HG03439 (cell line): ENCODE measurements around the gene REPIN1.

ENCODE experiments used
- ATAC-seq: cut with Tn5 transposase; IDR thresholded peaks from one replicate; pipeline ENCODE4 v1.9.1; 2021; ENCODE audit warnings: mild to moderate bottlenecking, moderate library complexity; ENCODE audit not compliant: unreplicated experiment

The REPIN1 gene

DNA sequence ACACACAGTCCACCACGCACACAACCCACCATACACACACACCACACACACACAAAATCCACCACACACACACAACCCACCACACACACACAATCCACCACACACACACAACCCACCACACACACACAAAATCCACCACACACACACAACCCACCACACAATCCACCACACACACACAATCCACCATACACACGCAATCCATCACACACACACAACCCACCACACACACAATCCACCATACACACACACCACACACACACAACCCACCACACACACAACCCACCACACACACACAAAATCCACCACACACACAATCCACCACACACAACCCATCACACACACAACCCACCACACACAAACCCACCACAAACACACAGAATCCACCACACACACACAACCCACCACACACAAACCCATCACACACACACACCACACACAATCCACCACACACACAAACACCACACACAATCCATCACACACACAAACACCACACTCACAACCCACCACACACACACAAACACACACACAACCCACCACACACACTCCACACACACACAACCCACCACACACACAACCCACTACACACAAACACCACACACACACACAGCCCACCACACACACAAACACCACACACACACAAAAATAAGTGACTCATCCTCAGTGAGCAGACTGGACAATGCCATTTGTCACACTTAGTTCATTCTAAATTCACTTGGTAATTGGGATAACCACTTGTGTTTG, 8.8 kb upstream of the REPIN1 start:
- no peak for ATAC-seq

DNA sequence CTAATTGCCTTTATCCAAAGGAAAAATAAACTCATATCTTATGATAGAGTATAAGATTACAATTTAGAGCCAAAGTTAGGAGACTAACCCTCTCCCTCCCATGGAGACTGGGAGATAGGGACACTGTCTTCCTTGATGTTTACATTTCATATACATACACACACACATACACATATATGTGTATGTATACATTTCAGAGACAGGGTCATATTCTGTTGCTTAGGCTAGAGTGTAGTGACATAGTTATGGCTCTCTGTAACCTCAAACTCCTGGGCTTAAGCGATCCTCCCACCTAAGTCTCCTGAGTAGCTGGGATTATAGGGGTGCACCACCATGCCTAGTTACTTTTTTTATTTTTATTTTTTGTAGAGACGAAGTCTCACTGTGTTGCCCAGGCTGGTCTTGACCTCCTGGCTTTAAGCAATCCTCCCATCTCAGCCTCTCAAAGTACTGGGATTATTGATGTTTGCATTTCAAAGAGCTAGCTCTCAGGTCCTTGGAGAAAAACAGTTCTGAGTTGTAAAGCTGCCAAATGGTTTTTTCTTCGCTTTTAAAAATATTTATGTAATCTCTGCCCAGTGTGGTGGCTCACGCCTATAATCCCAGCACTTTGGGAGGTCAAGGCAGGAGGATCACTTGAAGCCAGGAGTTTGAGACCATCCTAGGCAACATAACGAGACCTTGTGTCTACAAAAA, 8.1 kb upstream of the REPIN1 start:
- no peak for ATAC-seq

DNA sequence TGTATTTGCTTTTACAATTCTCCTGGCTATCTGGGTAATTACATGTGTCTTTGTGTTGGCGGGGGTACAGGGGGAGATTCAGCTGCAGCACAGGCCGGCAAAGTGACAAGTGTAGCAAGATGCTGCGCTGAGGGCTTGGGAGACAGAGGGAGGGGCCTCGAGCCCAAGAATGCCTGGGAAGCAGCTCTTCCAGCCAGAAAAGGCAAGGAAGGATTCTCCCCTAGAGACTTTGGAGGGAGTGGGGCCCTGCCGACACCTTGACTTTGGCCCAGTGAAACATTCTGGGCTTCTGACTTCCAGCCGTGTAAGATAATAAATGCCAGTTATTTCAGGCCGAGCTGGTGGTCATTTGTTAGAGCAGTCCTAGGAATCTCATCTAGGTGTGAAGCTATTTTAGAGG, 7.2 kb upstream of the REPIN1 start:
- ATAC-seq, result no peak

DNA sequence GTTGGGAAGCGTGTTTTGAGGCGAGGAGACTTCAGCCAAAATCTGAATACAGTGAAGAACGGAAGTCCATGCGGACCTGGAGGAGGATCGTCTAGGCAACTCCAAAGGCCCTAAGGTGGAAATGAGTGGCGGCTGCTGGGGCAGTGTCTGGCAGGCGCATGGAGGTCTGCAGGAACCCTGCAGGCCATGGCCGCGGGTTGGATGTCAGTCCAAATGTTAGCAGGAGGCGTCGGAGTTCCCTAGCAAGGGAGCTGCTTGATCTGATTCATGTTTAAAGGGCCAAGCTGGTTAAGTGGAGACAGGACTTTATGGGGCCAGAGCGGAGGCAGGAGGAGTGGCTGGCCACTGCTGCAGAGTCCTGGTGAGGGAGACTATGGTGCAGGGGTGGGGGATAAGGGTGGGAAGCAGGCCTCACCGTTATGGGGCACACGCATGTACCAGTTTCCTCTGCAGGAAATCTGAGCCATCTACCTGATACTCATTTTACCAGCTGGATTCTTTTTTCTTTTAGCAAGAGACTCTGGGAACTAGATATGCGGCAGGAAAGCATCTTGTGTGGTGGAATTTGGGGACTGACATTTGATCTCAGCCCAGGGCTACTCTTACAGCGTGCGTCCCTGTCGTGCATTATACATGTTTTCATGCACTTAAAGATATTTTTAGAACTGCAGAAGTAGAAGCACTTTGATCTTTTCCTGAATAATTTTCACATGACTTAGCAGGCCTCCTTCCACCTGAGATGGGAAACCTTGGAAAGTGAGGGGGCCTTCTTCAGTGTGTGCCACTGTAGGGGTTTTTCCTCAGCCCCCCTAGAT, 6.6 kb upstream of the REPIN1 start:
- ATAC-seq, result no peak

DNA sequence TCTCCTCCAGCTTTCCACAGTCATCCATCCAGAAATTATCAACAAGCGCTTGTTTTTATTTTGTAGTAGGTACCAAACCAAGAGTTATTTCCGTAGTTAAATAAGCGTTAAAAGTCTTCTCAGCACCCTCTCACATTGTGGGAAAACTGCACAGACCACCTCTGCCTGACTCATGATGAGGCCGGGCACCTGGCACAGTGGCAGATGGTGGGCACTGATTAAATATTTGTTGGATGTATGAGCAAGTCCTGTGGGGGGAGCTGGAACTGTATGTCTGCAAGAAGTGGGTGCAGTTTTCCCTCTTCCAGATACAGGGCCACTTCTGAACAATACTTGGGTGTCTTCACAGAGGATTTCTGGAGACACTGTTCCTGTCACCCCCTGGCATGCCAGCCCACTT, 5.3 kb upstream of the REPIN1 start:
- no peak for ATAC-seq

DNA sequence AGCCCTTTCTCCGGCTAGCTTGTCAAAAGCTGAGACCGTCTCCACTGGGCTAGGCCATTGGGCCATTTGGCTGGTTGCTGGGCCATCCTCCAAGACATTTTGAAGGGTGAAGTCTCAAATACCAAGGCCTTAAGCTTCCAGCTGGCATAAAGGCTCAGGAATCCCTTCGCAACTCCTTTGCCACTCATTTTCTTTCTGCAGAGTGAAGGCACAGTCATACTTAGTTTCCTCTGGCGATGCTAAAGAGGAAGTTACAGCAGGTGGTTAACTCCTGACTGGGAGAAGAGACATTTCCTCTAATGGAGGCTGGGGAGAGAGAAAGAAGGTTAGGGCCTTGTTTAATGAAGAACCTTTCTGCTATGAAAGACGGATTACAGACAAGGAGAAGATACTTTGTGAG, 4.8 kb upstream of the REPIN1 start:
- no peak for ATAC-seq

DNA sequence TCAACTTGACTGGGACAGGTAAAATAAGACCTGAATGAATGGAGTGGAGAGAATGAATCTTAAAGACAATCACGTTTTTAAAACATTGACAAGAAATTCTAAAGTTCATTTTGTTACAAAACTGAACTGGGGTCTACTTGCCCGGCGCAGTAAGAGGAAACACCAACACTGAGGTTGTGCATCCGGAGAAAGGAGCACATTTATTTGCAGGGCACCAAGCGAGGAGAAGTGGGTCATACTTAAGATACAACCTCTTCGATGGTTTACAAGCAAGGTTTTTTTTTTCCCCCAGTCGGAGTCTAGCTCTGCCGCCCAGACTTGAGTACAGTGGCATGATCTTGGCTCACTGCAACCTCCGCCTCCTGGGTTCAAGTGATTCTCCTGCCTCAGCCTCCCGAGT, 3.4 kb upstream of the REPIN1 start:
- no peak for ATAC-seq

DNA sequence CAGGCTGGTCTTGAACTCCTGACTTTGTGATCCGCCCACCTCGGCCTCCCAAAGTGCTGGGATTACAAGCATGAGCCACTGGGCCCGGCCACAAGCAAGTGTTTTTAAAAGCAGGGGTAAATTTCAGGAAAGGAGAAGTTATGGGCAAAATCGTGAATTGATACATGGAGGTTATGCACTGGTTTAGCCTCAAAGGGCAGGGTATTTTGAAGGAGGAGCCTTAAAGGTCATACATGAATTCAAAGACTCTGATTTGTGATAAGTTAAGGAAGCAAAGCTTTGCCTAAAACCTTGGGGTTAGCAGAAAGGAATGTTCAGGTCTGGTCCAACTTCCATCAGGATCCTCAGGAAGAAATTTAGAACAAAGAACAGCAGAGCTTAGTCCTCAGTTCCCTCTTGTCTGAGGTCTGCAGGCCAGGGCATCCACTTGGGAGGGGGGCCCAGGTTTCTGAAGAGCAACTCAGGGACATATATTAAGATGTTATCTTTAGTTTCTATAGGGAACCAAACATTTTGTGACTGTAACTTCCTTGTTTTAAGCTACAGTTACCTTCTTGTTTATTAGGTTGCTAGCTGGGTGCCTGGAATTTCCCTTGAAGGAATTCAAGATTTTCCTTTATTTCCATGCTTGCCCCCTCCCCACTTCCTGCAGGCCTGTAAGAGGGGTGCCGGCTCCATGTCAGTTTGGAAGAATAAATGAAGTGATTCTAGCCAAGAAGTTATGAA, 2.8 kb upstream of the REPIN1 start:
- no peak for ATAC-seq

DNA sequence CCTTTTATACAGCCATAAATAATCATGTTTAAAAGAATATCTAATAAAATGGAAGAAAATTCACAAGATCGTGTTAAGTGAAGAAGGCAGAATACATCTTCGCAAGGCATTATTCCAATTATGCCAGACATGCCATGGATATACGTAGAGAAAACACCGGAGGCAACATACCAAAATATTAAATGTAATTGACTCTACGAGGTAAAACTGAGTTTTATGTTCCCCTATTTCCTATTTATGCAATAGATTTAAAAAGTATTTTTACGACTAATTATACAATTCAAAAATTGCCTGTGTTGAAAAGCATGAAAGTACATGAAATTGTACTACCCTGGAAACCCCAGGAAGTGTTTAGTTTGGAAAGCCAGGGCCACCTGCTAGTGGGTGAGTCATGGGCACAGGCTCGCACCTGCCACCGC, 936 bp upstream of the REPIN1 start:
- ATAC-seq, result no peak

DNA sequence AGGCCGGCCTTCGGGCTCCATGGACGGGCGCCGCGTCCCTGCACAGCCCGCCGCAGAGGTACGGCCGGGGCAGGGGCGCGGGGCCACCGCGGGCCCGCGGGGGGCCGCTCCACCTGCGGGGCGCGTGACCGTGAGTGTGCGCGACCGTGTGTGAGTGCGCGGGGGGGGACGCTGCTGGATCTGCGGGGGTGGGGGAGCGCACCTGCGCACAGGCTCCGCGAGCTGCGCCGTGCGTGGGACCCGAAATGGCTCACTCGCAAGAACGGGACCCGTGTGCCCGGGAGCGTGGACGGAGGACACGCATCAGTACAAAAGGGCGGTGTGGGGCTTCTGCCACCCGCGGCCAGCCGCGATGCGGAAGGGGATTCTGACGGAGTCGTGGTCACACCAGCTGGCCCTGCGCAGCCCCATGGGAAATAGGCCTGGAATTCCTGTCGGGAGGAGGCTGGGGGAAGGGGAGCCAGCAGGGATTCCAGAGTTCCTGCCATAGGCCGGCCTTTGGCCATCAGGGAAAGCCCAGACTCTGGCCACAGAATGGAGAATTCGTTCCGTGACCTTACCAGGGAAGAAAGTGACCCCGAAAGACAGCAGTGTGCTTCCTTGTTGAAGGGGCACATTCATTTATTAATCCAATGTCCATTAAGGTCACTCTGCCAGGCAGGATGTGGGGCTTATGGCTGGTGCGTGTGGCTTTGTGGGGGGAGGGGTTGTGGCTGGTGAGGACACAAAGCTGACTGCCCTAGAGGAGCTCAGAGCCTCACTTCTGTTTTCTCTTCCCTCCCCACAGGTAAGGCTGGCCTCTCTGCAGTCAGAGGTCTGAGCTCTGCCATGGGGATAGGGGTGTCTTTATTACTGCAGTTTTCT, 494 bp downstream of the REPIN1 start:
- ATAC-seq, result peak; percentile 21

DNA sequence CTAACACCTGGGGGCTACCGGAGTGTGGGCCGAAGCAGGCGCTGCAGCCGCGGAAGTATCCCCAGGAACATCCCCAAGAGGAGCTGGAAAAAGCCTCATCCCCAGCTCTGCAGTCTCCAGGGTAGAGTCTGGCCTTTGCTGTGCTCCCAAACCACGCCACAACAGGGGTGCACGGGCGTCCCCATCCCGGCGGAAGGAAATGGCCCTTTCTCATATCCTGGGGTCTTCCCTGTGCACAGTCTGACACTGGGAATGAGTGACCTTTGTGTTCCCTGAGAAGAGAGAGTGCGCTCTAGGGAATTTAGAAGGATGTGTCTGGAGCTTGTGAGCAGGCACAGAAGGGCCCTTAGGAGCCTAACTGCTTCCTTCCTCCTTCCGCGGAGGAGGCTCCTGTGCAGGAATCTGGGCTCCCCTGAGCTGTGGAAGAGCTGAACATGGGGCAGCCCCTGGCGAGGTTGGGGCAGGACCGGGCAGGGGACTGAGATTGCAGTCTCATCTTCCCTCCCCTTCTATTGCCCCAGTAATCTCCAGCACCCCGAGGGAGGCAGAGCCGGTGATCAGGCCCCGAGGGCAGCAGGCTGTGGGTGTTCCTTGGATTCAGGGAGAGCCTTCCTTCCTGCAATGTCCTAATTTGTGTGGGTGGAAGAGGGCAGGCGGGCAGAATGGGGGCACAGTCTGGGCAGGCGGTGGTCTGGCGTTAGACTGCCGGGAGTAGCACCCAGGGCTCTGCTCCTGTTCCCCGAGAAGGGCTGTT, 1.3 kb downstream of the REPIN1 start:
- no peak for ATAC-seq

DNA sequence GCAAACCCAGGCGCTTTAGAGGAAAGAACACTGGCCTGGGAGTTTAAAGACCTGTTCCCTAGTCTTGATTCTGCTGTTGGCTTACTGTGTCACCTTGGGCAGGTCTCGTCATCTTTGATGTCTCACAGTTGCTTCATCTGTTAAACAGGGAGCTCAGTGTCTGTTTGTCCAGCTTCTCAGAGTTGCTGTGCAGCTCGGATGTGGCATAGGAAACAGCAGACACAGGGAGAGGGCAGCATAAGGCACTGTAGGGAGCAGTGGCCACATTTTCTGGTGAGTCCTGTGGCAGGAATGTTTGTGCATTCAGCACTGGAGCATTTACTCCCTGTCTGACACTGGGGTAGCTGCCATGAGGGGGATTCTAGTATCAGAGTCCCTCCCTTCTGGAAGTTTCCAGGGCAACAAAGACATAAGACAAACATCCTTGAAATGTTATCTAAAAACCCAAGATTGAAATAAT, 2.0 kb downstream of the REPIN1 start:
- ATAC-seq, result no peak

DNA sequence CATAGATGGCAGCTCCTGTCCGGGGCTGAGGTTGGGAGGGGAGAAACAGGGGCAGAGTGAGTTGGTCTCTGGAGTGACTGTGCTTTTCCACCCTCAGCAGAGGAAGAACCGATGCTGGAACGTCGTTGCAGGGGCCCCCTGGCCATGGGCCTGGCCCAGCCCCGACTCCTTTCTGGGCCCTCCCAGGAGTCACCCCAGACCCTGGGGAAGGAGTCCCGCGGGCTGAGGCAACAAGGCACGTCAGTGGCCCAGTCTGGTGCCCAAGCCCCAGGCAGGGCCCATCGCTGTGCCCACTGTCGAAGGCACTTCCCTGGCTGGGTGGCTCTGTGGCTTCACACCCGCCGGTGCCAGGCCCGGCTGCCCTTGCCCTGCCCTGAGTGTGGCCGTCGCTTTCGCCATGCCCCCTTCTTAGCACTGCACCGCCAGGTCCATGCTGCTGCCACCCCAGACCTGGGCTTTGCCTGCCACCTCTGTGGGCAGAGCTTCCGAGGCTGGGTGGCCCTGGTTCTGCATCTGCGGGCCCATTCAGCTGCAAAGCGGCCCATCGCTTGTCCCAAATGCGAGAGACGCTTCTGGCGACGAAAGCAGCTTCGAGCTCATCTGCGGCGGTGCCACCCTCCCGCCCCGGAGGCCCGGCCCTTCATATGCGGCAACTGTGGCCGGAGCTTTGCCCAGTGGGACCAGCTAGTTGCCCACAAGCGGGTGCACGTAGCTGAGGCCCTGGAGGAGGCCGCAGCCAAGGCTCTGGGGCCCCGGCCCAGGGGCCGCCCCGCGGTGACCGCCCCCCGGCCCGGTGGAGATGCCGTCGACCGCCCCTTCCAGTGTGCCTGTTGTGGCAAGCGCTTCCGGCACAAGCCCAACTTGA, 2.7 kb downstream of the REPIN1 start:
- no peak for ATAC-seq

DNA sequence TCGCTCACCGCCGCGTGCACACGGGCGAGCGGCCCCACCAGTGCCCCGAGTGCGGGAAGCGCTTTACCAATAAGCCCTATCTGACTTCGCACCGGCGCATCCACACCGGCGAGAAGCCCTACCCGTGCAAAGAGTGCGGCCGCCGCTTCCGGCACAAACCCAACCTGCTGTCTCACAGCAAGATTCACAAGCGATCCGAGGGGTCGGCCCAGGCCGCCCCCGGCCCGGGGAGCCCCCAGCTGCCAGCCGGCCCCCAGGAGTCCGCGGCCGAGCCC, 3.3 kb downstream of the REPIN1 start:
- ATAC-seq, result no peak

DNA sequence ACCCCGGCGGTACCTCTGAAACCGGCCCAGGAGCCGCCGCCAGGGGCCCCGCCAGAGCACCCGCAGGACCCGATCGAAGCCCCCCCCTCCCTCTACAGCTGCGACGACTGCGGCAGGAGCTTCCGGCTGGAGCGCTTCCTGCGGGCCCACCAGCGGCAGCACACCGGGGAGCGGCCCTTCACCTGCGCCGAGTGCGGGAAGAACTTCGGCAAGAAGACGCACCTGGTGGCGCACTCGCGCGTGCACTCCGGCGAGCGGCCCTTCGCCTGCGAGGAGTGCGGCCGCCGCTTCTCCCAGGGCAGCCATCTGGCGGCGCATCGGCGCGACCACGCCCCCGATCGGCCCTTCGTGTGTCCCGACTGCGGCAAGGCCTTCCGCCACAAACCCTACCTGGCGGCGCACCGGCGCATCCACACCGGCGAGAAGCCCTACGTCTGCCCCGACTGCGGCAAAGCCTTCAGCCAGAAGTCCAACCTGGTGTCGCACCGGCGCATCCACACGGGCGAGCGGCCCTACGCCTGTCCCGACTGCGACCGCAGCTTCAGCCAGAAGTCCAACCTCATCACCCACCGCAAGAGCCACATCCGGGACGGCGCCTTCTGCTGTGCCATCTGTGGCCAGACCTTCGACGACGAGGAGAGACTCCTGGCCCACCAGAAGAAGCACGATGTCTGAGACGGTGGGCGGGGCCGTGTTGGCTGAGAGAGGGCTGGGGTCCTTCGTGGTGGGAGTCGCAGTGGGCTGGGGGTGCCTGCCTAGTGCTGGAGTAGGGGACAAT, 3.8 kb downstream of the REPIN1 start:
- no peak for ATAC-seq

DNA sequence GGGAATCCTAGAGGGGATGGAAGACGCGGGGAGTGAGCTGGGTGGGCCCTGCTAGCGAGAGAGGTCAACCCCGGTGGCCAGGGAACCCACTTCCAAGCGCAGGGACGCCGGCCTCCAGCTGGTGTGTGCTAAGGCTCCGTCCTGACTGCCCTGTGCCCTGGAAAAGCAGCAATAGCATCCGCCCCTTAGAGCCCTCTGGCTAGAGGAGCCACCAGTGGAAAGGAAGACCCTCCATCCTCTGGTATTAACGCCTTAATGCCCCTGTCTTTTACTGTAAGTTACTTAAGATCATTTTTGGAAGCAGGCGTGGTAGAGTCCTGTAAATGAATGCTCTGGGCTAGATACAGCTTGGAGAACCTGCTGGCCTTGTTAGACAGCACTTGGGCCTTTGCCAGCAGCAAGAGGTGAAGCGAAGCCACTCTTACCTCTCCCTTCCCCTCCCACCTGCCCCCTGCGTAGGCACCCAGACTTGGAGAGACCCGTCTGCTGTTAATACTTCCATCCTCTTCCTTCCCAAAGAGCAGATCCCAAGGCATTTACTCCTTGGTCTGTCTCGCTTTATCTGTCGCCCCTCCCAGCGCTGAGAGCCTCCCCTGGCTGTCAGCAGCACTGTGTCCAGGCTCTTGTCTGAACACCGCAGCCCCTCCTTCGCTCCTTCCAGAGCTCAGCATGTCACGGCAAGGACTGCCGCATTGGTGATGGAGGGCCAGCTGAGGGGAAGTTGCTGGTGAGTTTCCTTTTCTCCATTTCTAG, 4.6 kb downstream of the REPIN1 start:
- no peak for ATAC-seq

DNA sequence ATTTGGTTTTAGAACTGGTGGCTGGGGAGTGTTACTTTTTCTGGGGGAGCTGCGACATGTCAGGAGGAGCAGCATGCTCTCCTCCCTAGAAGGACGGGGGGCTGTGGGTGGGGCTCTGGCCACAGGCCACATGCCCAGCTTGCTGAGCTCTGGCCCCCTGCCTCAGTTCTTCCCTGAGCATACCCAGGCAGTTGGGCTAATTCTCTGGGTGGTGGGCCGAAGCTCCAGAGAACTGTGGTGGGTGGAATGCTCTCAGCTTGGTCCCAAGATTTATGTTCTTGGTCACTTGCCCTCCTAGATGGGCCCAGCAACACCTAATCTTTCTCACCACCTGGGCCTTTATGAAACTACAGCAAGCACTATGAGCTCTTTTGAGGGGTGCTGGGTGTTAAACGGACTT, 5.4 kb downstream of the REPIN1 start:
- no peak for ATAC-seq
